ENCODE data around the gene ARIH2. TPM values are rescaled to one million over a fixed set of nuclear protein-coding genes. Genes with fewer than 3 reads are reported as not detected.

Gene ARIH2
- total and polyA plus RNA-seq, 2 of the 8 experiments (the other 6 are each of a cell fraction or from before 2014, with no cell fraction given): 72.9 to 136 TPM

- no peak for TF ChIP-seq BCL11A (IDR thresholded peaks at IDR 0.05; ENCODE audit: low read depth in 2 of 2, low read length in 2 of 2)
- no peak for TF ChIP-seq EP300 (IDR thresholded peaks at IDR 0.05; ENCODE audit: borderline replicate concordance in 1 of 2, low read depth in 2 of 2, low read length in 2 of 2)
- no peak for TF ChIP-seq CHD7 (IDR thresholded peaks at IDR 0.05; ENCODE audit: insufficient replicate concordance, low read length)
- TF ChIP-seq USF2 (IDR thresholded peaks at IDR 0.05; ENCODE audit: low read length): peak; percentile 95
- TF ChIP-seq YY1 (IDR thresholded peaks at IDR 0.05; ENCODE audit: low read depth, low read length): peak; percentile 65; the same call in 1 of the 2 replicates
- no peak for TF ChIP-seq MAFK (IDR thresholded peaks at IDR 0.05; ENCODE audit: low read depth, low read length)
- peak; percentile 91 for TF ChIP-seq SP4 (IDR thresholded peaks at IDR 0.05; ENCODE audit: low read length)
- TF ChIP-seq NANOG (IDR thresholded peaks at IDR 0.05; ENCODE audit: insufficient read depth, low read depth, low read length, poor library complexity, severe bottlenecking): peak; percentile 14
- TF ChIP-seq GTF2F1 (IDR thresholded peaks at IDR 0.05; ENCODE audit: borderline replicate concordance, low read depth, low read length): peak; percentile 75; the same call in 1 of the 2 replicates
These were observed 88.6 kb downstream of the ARIH2 start, which contains the start of gene WDR6 (continued) for GRCh38 chr3:49007068-49007770.

Measured in H1 (cell line).